Activated CD8-positive, alpha-beta memory T cell treated with anti-CD3 and anti-CD28 coated beads, Interleukin-2, amount 50 U/mL, for 4 hours (primary cell): Measurements from ENCODE around the gene B4GALT6.

Experiments
- DNase-seq: peaks from one replicate; pipeline ENCODE4 v3.0.0-alpha.2; 2020

B4GALT6 gene

DNA sequence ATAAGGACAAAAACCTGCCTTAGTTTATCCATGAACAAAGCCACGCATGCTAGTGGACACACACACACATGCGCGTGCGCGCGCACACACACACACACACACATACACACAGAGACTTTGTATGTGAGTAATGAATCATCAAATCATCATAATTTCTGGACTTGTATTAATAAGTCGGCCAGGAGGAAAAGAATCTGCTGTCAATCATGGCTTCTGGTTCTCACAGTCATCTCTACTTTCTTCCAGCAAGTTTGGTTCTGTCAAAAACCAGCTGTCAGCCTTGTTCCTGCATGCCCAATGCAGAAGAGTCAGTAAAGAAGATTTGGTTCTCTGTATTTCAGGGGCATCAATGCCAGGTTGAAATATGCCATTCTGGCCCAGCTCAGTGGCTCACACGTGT lies 93.8 kb downstream of the B4GALT6 start:
- DNase-seq, result no peak

DNA sequence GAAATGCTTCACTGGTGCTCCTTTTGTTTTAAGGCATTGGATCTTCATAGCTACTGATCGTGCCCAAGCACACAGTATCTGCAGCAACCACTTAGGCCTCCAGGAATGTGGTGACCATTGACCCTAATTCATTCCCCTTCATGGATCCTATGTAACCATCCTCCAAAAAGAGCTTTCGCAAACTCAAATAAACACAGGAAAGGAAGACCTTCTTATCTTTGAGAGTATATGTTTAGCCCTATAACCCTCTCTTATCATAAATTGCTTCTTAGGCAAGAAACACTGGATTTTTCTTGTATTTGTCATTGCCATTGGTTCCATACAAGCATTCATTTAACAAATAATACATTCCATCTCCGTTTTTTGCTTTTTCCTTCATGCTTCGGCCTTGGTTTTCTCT lies 96.9 kb downstream of the B4GALT6 start:
- DNase-seq, result no peak

DNA sequence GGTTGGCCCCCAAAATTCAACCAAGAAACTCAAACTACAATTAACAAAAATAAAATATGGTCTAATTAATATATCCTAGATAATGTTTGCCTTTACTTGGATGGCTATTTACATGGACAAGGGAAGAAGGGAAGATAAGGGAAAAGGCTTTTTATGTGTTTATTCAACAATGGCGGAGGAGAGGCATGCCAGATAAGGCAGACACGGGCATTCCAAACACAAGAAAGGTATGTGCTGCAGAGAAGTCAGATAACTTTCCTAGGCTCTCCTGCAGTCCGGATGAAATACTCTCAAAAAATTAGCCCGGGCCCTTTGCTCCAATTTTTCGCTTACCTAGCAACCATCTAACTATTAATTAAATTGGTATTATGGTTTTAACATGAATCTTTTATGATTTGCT lies 97.8 kb downstream of the B4GALT6 start:
- no peak for DNase-seq

DNA sequence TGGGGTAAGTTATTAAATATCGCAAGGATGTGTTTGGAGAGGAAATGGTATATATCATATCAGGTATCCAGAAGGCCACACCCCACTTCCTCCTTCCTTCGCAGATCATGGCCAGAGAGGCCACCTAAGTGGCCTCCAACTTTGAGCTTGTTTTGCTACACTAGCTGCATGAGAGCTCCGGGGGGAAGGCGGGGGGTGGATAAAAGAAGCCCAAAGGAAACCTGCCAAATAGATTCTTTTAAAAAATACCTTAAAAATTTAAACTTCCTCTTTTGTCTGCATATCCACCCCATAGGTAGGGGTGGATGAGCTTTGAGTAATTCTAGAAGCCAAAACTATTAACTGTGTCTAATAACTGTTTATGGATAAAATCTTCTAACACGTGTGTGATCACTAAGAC lies 98.4 kb downstream of the B4GALT6 start:
- no peak for DNase-seq

DNA sequence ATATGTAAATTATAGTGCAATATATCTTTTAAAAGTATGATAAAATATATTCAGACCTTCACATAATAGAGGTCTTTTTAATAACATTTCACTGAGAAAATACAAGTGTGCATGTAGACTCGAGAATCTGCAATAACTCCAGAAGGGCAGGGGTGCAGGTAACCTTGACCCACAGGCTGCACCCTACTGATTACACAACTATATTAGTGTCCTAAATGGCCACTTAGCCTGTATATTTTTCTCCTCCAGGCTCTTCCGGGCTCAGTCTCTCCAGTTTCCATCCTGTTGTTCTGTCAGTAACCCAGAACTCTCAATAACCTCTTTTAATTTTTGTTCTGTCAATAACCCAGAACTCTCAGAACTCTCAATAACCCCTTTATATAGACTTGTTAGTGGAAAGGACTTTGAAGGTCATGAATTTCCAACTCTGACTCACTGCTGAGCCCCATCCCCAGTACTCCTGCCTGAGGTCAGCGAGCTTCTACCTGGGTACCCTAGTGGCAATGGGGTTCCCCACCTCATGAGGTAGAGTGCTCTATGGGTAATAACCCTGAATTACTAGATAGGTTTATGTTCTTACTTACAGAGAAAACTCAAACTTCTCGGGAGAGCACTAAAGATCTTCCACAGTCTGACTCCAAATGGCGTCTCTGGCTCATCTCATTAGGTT lies 101.1 kb downstream of the B4GALT6 start:
- DNase-seq, result no peak

DNA sequence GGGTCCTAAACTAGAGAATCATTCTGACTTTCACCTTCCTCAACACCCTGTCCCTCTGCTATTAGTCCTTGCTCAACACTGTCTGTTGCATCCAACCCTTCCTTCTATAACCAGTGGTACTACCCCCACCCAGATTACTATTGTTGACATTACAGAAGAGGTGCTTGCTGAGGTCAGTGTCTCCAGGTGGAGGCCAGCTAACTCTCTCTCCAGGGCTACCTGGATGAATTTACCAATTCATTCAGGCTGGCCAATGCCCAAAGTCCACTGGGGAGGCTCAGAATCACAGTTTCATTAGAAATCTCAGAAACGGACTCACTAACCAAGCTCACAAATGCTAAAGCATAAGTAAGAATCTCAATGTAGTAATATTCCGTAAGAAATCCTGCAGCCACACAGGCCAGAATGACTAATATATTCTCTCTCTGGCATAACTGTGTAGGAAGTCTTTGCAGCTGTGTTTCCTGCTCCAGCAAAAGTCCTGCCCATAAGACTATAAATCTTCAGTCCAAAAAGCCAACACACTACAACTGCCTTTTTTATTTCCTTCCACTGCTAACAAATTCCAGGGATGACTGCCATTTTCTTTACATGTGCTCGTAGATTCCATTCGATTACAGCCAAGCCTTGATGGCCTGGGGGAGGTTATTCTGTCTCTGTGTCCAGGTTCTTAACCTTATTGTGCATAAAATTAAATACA lies 102.7 kb downstream of the B4GALT6 start:
- no peak for DNase-seq

DNA sequence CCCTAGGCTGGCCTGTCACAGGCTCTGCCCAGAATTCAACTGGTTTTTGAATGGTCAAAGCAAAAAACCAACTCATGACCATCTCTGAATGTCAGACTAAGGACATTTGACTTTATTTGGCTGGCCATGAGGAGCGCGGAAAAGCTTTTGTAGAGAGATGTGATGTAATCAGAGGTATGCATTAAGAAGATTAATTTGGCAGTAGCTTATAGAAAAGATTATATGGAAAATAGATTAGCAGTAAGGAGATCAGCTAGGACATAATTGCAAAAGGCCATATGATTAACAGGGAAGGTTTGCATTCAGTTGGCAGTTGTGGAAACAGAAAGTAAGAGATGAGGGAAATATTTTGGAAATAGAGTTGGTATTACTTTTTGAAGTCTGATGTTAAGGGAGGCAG lies 105.0 kb downstream of the B4GALT6 start:
- DNase-seq, result no peak

DNA sequence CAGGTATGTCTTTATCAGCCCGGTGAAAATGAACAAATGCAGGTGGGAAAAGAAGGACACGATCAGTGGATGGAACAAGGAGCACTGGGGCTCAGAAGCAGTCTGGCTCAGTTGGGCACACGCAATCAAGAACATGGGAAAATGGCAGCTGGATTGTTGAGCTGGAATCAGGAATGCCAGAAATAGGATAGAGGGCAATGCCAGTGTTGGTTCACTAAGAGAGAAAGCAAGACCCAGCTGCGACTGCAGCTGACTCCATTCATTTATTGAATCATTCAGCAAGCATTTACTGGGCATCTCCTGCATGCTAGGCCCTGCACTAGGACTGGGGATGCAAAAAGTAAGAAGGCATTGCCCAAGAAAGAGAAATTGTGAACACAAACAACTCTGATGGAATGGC lies 106.3 kb downstream of the B4GALT6 start:
- no peak for DNase-seq

DNA sequence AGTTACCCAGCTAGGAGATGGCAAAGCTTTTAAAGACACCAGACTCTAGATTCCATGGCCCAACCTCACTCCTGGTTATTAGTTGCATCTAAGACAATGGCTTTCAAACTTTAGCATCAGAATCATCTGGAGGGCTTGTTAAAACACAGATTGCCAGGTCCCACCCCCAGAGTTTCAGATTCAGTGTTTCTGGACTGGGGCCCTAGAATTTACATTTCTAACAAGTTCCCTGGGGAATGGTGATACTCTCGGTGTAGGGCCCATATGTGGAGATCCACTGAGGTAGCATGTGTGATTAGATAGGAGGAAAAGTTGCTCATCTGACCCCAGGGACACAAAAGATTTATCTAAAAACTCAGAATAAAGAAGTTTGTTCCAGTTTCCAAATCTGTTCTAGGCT lies 107.2 kb downstream of the B4GALT6 start:
- DNase-seq, result no peak

DNA sequence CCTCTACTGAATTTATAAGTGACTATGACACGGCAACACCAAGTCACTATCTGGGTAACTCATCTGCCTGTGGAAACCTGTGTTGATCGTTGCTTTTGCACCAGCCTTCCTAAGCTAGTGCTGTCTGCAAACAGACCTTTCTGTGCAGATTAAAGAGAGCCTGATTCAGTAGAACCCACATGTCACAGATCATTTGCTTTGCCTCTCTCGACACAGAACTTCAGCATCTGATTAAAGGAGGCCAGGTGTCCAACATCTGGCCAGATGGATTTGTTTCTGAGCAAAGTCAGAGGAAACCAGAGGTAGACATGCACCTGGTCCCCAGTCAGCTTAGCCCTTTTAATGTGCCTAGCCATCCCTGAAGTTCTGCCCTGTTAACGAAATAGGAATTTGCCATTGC lies 107.7 kb downstream of the B4GALT6 start:
- DNase-seq, result no peak

DNA sequence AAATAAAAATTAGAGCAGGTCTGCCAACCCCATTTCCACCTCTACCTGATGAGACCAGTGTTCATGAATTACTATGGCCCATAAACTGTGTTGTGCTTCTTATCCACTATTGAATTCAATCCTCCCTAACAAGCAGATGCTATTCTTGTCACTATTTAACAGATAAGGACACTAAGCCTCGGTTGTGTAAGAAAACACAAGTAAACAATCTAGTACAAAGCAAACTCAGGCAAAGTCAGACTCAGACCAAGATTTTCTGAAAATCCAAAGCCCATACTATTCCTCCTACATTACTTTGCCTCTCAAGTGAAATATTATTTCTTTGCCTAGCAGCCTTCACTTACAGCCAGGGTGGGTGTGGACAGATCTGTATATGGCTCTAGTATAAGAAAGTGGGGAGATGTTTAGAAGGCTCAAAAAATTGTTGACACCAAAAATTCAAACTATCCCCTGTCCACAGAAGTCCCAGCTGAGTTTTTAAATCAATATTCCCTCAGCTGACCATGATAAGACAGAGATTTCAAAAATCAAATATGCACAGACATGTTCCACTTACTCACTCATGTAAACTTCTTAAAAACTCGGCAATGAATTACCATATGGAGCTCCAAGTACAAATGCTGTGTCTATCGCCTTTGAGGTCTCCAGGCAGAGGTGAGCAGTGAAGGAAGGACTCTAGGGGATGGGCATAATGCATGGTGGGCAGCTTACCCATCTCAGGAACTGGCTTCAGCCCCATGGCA lies 108.7 kb downstream of the B4GALT6 start:
- no peak for DNase-seq

DNA sequence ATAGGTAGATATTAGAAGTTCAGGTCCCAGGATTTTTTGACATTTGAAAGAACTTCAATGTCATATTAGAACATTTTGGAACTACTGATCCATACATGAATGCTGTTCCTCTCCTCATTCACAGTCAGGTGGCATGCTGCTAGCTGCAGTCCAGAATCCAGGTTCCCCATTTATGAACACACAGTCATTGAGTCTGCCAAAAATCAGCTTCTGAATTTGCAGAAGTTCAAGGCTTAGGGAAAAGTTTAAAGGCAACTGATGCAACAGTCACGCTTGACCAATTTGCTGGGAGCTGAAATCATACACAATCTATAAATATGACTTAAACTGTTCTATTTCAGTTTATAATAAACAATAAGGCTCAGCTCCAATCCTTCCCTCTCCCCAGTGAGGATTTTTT lies 110.0 kb downstream of the B4GALT6 start:
- DNase-seq, result no peak
